PC-9 (cell line): ENCODE measurements around the gene CPE.

Experiments used
- EZH2 ChIP-seq: fragments of 200-600 bp; sonication (generic); IDR thresholded peaks from 2 replicates; pipeline ENCODE4 v1.8.0; 2017; ENCODE audit warnings: antibody characterized with exemption, low read depth
- TF ChIP-seq, protein P1 (sequence below): fragments of 200-600 bp; sonication (generic); conservative IDR thresholded peaks from 2 replicates; pipeline ENCODE4 v1.6.1; 2017; ENCODE audit warnings: mixed run types, antibody characterized with exemption, mild to moderate bottlenecking, moderate library complexity

DNA sequence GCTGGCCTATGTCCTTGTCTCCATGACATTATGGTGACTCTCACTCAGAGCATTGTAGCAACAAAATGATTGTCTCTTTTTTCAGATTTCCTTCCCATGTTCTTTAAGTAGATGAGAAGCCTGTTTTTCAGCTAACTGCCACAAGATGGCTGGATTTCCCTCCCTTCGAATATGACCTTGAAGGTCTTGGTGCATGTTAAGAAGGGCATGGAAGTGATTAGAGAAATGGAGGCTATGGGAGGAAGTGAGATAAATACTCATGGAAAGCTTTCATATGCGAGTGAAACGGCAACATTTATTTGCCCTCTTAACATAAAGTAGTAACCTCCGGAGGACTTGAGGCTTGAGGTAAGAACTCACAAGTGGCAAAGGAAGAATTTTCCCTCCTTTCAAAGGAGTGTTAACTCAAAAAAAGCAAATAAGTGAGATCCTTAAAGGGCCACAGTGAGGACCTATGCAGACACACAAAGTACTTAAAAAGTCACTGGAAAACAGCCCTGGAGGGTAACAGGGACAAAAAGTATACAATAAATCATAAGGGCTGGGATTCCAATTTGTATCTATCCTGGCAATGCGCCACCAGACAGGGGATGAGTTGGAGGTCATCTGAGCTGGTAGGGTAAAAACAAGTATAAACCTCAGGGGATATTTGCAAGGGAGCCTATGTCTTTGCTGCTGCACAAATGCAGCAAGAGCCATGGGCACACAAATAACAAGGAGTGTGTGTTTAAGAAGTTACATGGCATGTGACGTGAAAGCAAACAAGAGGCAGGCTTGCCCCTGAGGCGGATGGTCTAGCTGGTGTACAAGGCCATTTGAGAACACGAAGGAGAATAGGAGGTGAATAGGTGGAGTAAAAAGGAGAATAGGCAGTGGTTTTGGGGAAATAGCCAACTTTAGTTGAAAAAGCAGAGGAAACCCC, 96.2 kb downstream of the CPE start:
- TF ChIP-seq EZH2 = no peak
- TF ChIP-seq, protein P1, sequence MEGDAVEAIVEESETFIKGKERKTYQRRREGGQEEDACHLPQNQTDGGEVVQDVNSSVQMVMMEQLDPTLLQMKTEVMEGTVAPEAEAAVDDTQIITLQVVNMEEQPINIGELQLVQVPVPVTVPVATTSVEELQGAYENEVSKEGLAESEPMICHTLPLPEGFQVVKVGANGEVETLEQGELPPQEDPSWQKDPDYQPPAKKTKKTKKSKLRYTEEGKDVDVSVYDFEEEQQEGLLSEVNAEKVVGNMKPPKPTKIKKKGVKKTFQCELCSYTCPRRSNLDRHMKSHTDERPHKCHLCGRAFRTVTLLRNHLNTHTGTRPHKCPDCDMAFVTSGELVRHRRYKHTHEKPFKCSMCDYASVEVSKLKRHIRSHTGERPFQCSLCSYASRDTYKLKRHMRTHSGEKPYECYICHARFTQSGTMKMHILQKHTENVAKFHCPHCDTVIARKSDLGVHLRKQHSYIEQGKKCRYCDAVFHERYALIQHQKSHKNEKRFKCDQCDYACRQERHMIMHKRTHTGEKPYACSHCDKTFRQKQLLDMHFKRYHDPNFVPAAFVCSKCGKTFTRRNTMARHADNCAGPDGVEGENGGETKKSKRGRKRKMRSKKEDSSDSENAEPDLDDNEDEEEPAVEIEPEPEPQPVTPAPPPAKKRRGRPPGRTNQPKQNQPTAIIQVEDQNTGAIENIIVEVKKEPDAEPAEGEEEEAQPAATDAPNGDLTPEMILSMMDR = no peak
